Bronchial epithelial cell (primary cell): ENCODE measurements around the gene MUC4. TPM values are rescaled to one million over a fixed set of nuclear protein-coding genes. Genes with fewer than 3 reads are reported as not detected.
A peak's percentile ranks its signal among the peaks of the same experiment; 100 is the strongest.
"Not testable (repeated sequence)": the region's sequence is repeated elsewhere in the genome, so short reads cannot be mapped to it uniquely, and the experiment has no call there.

ENCODE experiments used
- DNase-seq: peaks from one replicate; pipeline ENCODE4 v3.0.0-alpha.2; 2010; ENCODE audit warnings: low read depth
- FAIRE-seq: peaks from 2 replicates; lab custom pipeline; 2011; peaks lifted over from hg19 to GRCh38; lab: Jason Lieb, UNC
- H3K27me3 ChIP-seq: 2 replicates; pipeline ENCODE4 v1.5.1; 2011; ENCODE audit warnings: low read length; ENCODE audit not compliant: control insufficient read depth, insufficient read depth
- H3K36me3 ChIP-seq: 2 replicates; pipeline ENCODE4 v1.5.1; 2011; ENCODE audit warnings: low read length; ENCODE audit not compliant: control insufficient read depth, insufficient read depth
- H3K4me3 ChIP-seq: 2 replicates; pipeline ENCODE4 v1.5.1; 2011; ENCODE audit warnings: mild to moderate bottlenecking, low read depth, low read length, control low read depth
- total RNA-seq: library from RNA; depleted of rRNA; stranded (reverse); fragments of >200 nt; gene quantifications from 2 replicates; pipeline ENCODE4 v1.2.1, GENCODE V29; 2014
- TF ChIP-seq, protein P1 (sequence below): IDR thresholded peaks from 2 replicates; pipeline ENCODE4 v1.5.1; 2011; ENCODE audit warnings: mild to moderate bottlenecking, moderate library complexity, low read length, control low read depth, inconsistent platforms; ENCODE audit not compliant: insufficient read depth, severe bottlenecking

The MUC4 gene
- total RNA-seq, 1 donor from 2014 or later = 0.26 TPM

DNA sequence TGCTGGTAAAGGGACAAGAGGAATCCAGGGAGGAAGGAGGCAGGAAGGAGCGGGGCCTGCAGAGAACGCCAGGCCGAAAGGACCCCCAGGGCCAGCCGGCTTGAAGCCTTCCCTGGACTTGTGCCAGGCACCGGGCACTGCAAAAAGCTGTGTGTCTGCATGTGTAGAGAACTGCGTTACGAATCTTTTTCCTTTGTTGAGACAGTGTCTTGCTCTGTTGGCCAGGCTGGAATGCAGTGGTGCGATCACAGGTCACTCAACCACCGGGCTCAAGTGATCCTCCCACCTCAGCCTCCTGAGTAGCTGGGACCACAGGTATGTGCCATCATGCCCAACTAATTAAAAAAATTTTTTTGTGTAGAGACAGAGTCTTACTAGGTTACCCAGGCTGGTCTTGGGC lies 17.0 kb upstream of the MUC4 start:
- FAIRE-seq (no peak), DNase-seq (no peak)
- TF ChIP-seq, protein P1, sequence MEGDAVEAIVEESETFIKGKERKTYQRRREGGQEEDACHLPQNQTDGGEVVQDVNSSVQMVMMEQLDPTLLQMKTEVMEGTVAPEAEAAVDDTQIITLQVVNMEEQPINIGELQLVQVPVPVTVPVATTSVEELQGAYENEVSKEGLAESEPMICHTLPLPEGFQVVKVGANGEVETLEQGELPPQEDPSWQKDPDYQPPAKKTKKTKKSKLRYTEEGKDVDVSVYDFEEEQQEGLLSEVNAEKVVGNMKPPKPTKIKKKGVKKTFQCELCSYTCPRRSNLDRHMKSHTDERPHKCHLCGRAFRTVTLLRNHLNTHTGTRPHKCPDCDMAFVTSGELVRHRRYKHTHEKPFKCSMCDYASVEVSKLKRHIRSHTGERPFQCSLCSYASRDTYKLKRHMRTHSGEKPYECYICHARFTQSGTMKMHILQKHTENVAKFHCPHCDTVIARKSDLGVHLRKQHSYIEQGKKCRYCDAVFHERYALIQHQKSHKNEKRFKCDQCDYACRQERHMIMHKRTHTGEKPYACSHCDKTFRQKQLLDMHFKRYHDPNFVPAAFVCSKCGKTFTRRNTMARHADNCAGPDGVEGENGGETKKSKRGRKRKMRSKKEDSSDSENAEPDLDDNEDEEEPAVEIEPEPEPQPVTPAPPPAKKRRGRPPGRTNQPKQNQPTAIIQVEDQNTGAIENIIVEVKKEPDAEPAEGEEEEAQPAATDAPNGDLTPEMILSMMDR = no peak
- Histone ChIP-seq H3K4me3 (no peak overlapping the region), H3K36me3 (no peaks in the 10 kb centered on the region), H3K27me3 (peaks cover 2% of the 10 kb centered on the region)

DNA sequence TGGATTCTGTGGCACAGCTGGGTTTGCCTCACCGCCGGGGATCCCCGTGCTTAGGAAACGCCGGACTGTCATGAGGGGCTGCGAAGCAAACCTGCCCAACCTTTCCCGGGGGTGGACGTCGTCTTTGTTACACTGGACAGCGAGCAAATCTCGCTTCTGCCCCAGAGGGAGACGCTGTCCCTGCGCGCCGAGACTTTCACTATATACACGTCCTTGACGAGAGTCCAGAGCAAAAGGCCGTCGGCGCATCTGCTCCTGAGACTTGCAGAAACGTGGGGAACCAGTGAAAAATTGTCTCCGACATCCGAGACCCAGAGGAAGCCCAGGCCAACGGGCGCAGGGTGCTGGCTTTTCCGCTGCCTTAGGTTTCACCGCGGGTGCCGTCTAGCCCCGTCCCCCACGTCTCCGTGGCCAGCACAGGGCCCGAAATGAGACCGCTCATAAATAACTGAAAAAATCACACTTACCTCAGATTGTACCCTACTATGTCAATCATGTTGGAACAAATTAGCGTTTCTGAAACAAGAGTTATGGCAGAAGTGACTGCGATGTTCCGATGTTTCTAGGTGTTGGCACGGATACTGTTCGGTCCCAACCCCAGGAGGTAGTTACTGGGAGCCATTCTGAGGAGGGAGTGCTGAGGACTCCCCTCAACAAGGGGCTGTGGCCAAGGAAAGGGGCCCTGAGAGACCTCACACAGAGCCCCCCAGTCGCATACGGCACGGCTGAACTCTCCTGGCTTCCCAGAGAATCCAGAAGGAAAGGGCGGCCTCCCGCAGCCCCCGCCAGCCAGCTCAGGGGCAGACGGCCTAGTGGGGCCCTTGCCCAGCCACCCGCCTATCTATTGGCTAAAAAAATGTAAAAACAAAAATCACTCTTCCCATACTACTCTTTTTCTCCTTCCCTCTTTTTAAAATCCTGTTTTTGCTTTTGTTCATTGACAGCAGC lies 14.4 kb upstream of the MUC4 start:
- TF ChIP-seq, protein P1 = no peak
- DNase-seq = no peak
- FAIRE-seq = no peak
- Histone ChIP-seq H3K4me3 (no peak overlapping the region), H3K36me3 (no peaks in the 10 kb centered on the region), H3K27me3 (peaks cover 2% of the 10 kb centered on the region)

DNA sequence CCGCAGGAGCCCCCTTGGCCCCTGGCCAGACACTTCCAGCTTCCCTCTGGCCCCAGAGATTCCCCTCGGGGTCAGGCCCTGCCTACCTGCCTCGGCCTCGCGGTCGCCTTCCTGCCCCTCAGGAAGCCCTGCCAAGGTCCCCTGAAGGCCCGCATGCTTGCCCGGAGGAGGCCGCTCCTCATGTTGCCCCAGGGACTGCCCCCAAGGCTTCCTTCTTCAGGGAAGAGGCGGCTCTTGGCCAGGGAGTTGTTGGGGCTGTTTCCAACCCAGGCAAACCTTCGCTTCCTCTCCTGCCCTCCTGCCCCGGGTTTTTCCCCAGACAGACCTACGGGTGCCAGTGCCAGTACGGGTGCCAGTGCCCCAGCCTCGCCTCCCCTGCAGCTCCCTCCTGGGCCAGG lies 13.5 kb upstream of the MUC4 start:
- no peak for DNase-seq
- FAIRE-seq = no peak
- no peak overlapping the region for H3K4me3 ChIP-seq
- peaks cover 4% of the 10 kb centered on the region for H3K27me3 ChIP-seq
- TF ChIP-seq, protein P1 = no peak
- no peaks in the 10 kb centered on the region for H3K36me3 ChIP-seq

DNA sequence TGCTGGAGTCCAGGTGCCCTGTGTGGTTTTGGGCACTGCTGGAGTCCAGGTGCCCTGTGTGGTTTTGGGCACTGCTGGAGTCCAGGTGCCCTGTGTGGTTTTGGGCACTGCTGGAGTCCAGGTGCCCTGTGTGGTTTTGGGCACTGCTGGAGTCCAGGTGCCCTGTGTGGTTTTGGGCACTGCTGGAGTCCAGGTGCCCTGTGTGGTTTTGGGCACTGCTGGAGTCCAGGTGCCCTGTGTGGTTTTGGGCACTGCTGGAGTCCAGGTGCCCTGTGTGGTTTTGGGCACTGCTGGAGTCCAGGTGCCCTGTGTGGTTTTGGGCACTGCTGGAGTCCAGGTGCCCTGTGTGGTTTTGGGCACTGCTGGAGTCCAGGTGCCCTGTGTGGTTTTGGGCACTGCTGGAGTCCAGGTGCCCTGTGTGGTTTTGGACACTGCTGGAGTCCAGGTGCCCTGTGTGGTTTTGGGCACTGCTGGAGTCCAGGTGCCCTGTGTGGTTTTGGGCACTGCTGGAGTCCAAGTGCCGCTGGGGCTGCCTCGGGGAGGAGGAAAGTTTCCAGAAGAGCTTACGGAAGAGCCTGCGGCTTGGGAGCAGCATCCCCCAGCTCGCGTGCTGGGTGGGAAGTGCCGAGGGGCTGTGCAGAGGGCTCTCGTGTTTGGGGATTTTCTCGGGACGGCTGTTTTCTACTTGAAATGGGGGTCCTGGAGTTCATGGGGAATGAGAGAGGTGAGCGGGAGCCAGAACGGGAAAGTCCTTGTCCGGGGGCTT lies 12.9 kb upstream of the MUC4 start:
- not testable (repeated sequence) for H3K36me3 ChIP-seq, DNase-seq, FAIRE-seq, H3K4me3 ChIP-seq, H3K27me3 ChIP-seq

DNA sequence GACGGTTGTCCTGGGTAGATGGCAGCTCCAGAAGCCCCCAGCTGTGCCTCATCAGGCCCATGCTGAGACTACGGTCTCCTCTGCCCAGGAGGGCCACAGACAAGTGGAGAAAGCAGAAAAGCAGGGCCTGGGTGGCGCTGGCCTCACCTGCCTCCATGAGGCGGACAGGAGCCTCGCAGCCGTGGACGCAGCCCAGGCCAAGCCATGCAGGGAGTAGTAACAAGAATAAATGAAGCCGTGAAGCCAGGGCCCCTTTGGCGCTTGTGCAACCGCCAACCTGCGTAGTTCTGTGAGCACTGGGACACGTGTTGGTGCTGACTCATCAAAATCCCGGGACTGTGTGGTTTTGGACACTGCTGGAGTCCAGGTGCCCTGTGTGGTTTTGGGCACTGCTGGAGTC lies 12.3 kb upstream of the MUC4 start:
- Histone ChIP-seq H3K36me3 (no peaks in the 10 kb centered on the region), H3K27me3 (peaks cover 4% of the 10 kb centered on the region), H3K4me3 (no peak overlapping the region)
- TF ChIP-seq, protein P1 = no peak
- peak; percentile 31 for DNase-seq
- FAIRE-seq = no peak

DNA sequence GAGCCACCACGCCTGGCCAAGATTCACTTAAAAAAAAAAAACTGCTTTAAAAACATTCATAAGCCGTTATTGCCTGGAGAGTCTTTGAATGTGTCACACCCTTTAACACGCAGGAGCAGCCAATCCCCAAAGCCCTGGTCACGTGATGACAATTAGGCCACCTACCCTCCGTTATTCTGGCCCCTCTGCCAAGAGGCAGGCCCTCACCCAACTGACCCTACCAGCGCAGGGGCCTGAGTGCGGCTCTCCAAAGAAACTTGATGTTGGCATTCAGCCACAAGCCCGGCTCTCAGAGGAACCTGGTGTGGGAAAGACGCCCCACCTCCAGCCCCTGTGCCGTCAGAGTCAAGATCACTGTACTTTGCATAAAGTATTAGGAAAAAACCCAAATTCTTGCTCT lies 11.6 kb upstream of the MUC4 start:
- TF ChIP-seq, protein P1 = no peak
- Histone ChIP-seq H3K27me3 (peaks cover 2% of the 10 kb centered on the region), H3K36me3 (no peaks in the 10 kb centered on the region), H3K4me3 (no peak overlapping the region)
- FAIRE-seq (no peak), DNase-seq (no peak)
